GOT3 (cell line): ENCODE results near the gene ZNF609.

Experiments
- DNase-seq: peaks from one replicate; lab custom pipeline; 2025; ENCODE audit warnings: mixed read lengths; lab: John Stamatoyannopoulos, UW

Gene ZNF609

GRCh38 chr15:64656508-64656907, 196.1 kb downstream of the ZNF609 start:
- DNase-seq, result no peak

- DNase-seq, result no peak
Observed at GRCh38 chr15:64665179-64665578, 204.8 kb downstream of the ZNF609 start.

GRCh38 chr15:64667736-64668161, 207.4 kb downstream of the ZNF609 start:
- DNase-seq, result no peak

GRCh38 chr15:64673866-64674265, 213.5 kb downstream of the ZNF609 start:
- no peak for DNase-seq

- DNase-seq, result no peak
Observed at GRCh38 chr15:64678126-64678819, 217.9 kb downstream of the ZNF609 start.

- DNase-seq, result no peak
Observed at GRCh38 chr15:64680097-64680496, 219.7 kb downstream of the ZNF609 start.

GRCh38 chr15:64681424-64682024, 221.1 kb downstream of the ZNF609 start:
- DNase-seq, result no peak

- no peak for DNase-seq
Observed at GRCh38 chr15:64682255-64682654, 221.9 kb downstream of the ZNF609 start.

GRCh38 chr15:64683378-64683777, 223.0 kb downstream of the ZNF609 start:
- no peak for DNase-seq

GRCh38 chr15:64685230-64685888, 225.0 kb downstream of the ZNF609 start:
- DNase-seq, result no peak

- DNase-seq, result no peak
Observed at GRCh38 chr15:64686130-64686735, 225.9 kb downstream of the ZNF609 start.

- no peak for DNase-seq
Observed at GRCh38 chr15:64687172-64687571, 226.8 kb downstream of the ZNF609 start.

GRCh38 chr15:64687688-64688087, 227.3 kb downstream of the ZNF609 start:
- no peak for DNase-seq

GRCh38 chr15:64688770-64689169, 228.4 kb downstream of the ZNF609 start:
- DNase-seq, result no peak

GRCh38 chr15:64690008-64690407, 229.6 kb downstream of the ZNF609 start:
- DNase-seq, result no peak

- DNase-seq, result no peak
Observed at GRCh38 chr15:64690578-64691296, 230.4 kb downstream of the ZNF609 start.

GRCh38 chr15:64691896-64692565, 231.7 kb downstream of the ZNF609 start:
- DNase-seq, result no peak

- no peak for DNase-seq
Observed at GRCh38 chr15:64693134-64693533, 232.8 kb downstream of the ZNF609 start.

- no peak for DNase-seq
Observed at GRCh38 chr15:64694816-64695215, 234.4 kb downstream of the ZNF609 start.

- DNase-seq, result no peak
Observed at GRCh38 chr15:64695561-64695992, 235.2 kb downstream of the ZNF609 start.

- DNase-seq, result no peak
Observed at GRCh38 chr15:64696481-64696880, 236.1 kb downstream of the ZNF609 start.
